Liver (tissue), 9 donors: ENCODE results near the gene CWC27. TPM values are rescaled to one million over a fixed set of nuclear protein-coding genes. Genes with fewer than 3 reads are reported as not detected.

Experiments
- DNase-seq: peaks from one replicate; pipeline ENCODE4 v3.0.0-alpha.2; 2017; ENCODE audit warnings: low spot score
- H3K27ac ChIP-seq, 2 donors: one replicate each; pipeline ENCODE4 v1.7.0; 2013; ENCODE audit warnings: inconsistent platforms in 2 of 2, low read length in 2 of 2, control low read depth in 1 of 2, low read depth in 1 of 2, mild to moderate bottlenecking in 1 of 2
- H3K27me3 ChIP-seq, 4 donors: one replicate each; pipeline versions ENCODE4 v1.6.1 to v1.7.0; 2013; ENCODE audit warnings: low read length in 3 of 4, inconsistent platforms in 1 of 4, mild to moderate bottlenecking in 1 of 4, moderate library complexity in 1 of 4; ENCODE audit not compliant: control insufficient read depth in 4 of 4, insufficient read depth in 4 of 4
- H3K36me3 ChIP-seq, 4 donors: one replicate each; pipeline versions ENCODE4 v1.6.1 to v1.7.0; 2013; ENCODE audit warnings: low read length in 3 of 4, mild to moderate bottlenecking in 3 of 4, low read depth in 1 of 4, moderate library complexity in 1 of 4; ENCODE audit not compliant: control insufficient read depth in 4 of 4, insufficient read depth in 3 of 4
- H3K4me1 ChIP-seq, 4 donors: one replicate each; pipeline versions ENCODE4 v1.6.1 to v1.7.0; 2013; ENCODE audit warnings: low read length in 3 of 4, mild to moderate bottlenecking in 3 of 4, moderate library complexity in 1 of 4; ENCODE audit not compliant: control insufficient read depth in 4 of 4, insufficient read depth in 4 of 4
- H3K4me3 ChIP-seq, 3 donors: one replicate each; pipeline versions ENCODE4 v1.6.1 to v1.7.0; 2013; ENCODE audit warnings: low read length in 3 of 3, control low read depth in 1 of 3, low read depth in 1 of 3, mild to moderate bottlenecking in 1 of 3
- H3K9ac ChIP-seq, 2 donors: one replicate each; pipeline ENCODE4 v1.7.0; 2013; ENCODE audit warnings: low read length in 2 of 2, mild to moderate bottlenecking in 2 of 2, moderate library complexity in 2 of 2, control low read depth in 1 of 2, low read depth in 1 of 2
- H3K9me3 ChIP-seq, 4 donors: one replicate each; pipeline versions ENCODE4 v1.6.1 to v1.7.0; 2013; ENCODE audit warnings: low read length in 3 of 4; ENCODE audit not compliant: control insufficient read depth in 4 of 4
- EGR1 ChIP-seq, 2 donors: IDR thresholded peaks; 2 replicates each; pipeline ENCODE4 v1.6.1; 2016 to 2018; ENCODE audit warnings: antibody characterized with exemption in 2 of 2, low read depth in 2 of 2
- FOXA1 ChIP-seq: IDR thresholded peaks from 2 replicates; pipeline ENCODE4 v1.6.1; 2016; ENCODE audit warnings: antibody characterized with exemption
- FOXA2 ChIP-seq: IDR thresholded peaks from 2 replicates; pipeline ENCODE4 v1.6.1; 2016; ENCODE audit warnings: antibody characterized with exemption
- HNF4A ChIP-seq, 2 donors: conservative IDR thresholded peaks; 2 replicates each; pipeline ENCODE4 v1.6.1; 2016; ENCODE audit warnings: antibody characterized with exemption in 2 of 2, mild to moderate bottlenecking in 2 of 2
- HNF4G ChIP-seq: IDR thresholded peaks from 2 replicates; pipeline ENCODE4 v1.6.1; 2016; ENCODE audit warnings: antibody characterized with exemption
- NR2F2 ChIP-seq: IDR thresholded peaks from 2 replicates; pipeline ENCODE4 v1.6.1; 2016; ENCODE audit warnings: antibody characterized with exemption
- RAD21 ChIP-seq, 2 donors: IDR thresholded peaks; 2 replicates each; pipeline ENCODE4 v1.6.1; 2016; ENCODE audit warnings: antibody characterized with exemption in 2 of 2, mild to moderate bottlenecking in 2 of 2
- RXRA ChIP-seq, 2 donors: IDR thresholded peaks; 2 replicates each; pipeline ENCODE4 v1.6.1; 2017 to 2018; ENCODE audit warnings: antibody characterized with exemption in 2 of 2, mild to moderate bottlenecking in 1 of 2
- SP1 ChIP-seq: IDR thresholded peaks from 2 replicates; pipeline ENCODE4 v1.6.1; 2018; ENCODE audit warnings: antibody characterized with exemption, mild to moderate bottlenecking
- TAF1 ChIP-seq: conservative IDR thresholded peaks from 2 replicates; pipeline ENCODE4 v1.6.1; 2016; ENCODE audit warnings: antibody characterized with exemption, mild to moderate bottlenecking
- YY1 ChIP-seq: IDR thresholded peaks from 2 replicates; pipeline ENCODE4 v1.6.1; 2016; ENCODE audit warnings: antibody characterized with exemption, mild to moderate bottlenecking
- WGBS: extraction: QIAGEN DNeasy Blood & Tissue Kit; methylation state at CpG from one replicate; pipeline ENCODE4 v1.1.7; 2013; 5-methylcytosine and 5-hydroxymethylcytosine counted together
- polyA plus RNA-seq, 2 donors: library from polyadenylated mRNA; stranded (reverse) in 1 of 2; unstranded in 1 of 2; fragments of 200-250 nt in 1 of 2; fragments of >200 nt in 1 of 2; fragmentation: Nextera tagmentation in 1 of 2; extraction: Ambion mirVana in 1 of 2; gene quantifications; one replicate each; pipeline versions ENCODE4 v1.2.1 to v1.2.3, GENCODE V29; 2013 to 2015
- total RNA-seq, 2 donors: library from RNA; depleted of rRNA; stranded (reverse); fragments of >200 nt; gene quantifications; one replicate each; pipeline ENCODE4 v1.2.3, GENCODE V29; 2014
- TF ChIP-seq, protein P1 (sequence below): IDR thresholded peaks from 2 replicates; pipeline ENCODE4 v1.6.1; 2016; ENCODE audit warnings: antibody characterized with exemption
- TF ChIP-seq, protein P2 (sequence below): IDR thresholded peaks from 2 replicates; pipeline ENCODE4 v1.6.1; 2016; ENCODE audit warnings: antibody characterized with exemption, mild to moderate bottlenecking
- TF ChIP-seq, protein P3 (sequence below): IDR thresholded peaks from 2 replicates; pipeline ENCODE4 v1.6.1; 2016; ENCODE audit warnings: antibody characterized with exemption
- donor health status: healthy.
- donor health status: healthy.
- donor health status: healthy.
- donor health status: healthy.
- donor health status: healthy.

CWC27 gene
- total and polyA plus RNA-seq, 4 donors, result 3.9 to 9.8 (median 6.0) TPM

DNA sequence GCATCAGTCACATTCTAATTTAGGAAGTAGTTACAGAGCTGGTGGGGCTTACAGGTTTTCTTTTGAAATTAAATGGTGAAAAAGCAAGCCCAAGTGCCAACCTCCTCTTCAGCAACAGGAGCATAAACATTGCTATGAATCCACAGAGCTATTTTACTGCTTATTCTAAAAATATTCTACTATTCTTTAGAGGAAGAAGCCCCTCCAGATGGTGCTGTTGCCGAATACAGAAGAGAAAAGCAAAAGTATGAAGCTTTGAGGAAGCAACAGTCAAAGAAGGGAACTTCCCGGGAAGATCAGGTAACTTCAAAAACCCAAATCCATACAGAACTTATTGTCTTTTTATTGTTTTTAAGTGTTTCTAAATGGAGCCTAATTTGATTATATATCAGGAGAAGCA, 202.8 kb downstream of the CWC27 start:
- TF ChIP-seq, protein P1, sequence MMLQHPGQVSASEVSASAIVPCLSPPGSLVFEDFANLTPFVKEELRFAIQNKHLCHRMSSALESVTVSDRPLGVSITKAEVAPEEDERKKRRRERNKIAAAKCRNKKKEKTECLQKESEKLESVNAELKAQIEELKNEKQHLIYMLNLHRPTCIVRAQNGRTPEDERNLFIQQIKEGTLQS, result no peak
- TF ChIP-seq, protein P2, sequence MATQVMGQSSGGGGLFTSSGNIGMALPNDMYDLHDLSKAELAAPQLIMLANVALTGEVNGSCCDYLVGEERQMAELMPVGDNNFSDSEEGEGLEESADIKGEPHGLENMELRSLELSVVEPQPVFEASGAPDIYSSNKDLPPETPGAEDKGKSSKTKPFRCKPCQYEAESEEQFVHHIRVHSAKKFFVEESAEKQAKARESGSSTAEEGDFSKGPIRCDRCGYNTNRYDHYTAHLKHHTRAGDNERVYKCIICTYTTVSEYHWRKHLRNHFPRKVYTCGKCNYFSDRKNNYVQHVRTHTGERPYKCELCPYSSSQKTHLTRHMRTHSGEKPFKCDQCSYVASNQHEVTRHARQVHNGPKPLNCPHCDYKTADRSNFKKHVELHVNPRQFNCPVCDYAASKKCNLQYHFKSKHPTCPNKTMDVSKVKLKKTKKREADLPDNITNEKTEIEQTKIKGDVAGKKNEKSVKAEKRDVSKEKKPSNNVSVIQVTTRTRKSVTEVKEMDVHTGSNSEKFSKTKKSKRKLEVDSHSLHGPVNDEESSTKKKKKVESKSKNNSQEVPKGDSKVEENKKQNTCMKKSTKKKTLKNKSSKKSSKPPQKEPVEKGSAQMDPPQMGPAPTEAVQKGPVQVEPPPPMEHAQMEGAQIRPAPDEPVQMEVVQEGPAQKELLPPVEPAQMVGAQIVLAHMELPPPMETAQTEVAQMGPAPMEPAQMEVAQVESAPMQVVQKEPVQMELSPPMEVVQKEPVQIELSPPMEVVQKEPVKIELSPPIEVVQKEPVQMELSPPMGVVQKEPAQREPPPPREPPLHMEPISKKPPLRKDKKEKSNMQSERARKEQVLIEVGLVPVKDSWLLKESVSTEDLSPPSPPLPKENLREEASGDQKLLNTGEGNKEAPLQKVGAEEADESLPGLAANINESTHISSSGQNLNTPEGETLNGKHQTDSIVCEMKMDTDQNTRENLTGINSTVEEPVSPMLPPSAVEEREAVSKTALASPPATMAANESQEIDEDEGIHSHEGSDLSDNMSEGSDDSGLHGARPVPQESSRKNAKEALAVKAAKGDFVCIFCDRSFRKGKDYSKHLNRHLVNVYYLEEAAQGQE, result no peak
- TF ChIP-seq YY1 (no peak), HNF4A (conservative IDR thresholded peaks at IDR 0.05) (no peak)
- Histone ChIP-seq H3K36me3 (peaks cover 0 to 4% (median 0%) of the 10 kb centered on the region in 4 donors), H3K9ac (no peak overlapping the region), H3K27me3 (no peaks in the 10 kb centered on the region), H3K4me3 (no peak overlapping the region), H3K27ac (no peak overlapping the region), H3K4me1 (no peaks in the 10 kb centered on the region), H3K9me3 (no peaks in the 10 kb centered on the region)
- WGBS, result 81% methylated on average over 2 of the region's 2 CpGs
- no peak for DNase-seq

DNA sequence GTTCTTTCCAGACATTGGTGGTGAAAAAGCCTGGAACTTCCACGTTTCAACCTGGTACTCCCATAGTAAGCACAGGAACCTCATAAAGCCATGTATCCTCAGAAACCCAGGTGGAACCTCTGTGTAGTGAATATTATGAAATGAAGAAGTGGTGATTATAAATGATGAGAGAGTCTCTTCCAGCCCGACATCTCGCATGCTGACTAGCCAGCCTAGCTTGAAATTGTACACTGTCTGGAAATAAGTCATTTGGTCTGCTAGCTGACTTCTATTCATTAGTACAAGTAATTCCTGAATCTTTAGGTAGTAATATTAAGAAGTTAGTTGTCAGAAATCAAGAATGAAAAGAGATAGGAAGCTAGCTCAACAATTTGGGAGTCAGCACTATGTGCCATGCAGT, 203.3 kb downstream of the CWC27 start:
- Histone ChIP-seq H3K9me3 (no peaks in the 10 kb centered on the region), H3K36me3 (peaks cover 0 to 4% (median 0%) of the 10 kb centered on the region in 4 donors), H3K9ac (no peak overlapping the region), H3K27ac (no peak overlapping the region), H3K4me1 (no peaks in the 10 kb centered on the region), H3K27me3 (no peaks in the 10 kb centered on the region), H3K4me3 (no peak overlapping the region)
- no peak for DNase-seq
- TF ChIP-seq, protein P3, sequence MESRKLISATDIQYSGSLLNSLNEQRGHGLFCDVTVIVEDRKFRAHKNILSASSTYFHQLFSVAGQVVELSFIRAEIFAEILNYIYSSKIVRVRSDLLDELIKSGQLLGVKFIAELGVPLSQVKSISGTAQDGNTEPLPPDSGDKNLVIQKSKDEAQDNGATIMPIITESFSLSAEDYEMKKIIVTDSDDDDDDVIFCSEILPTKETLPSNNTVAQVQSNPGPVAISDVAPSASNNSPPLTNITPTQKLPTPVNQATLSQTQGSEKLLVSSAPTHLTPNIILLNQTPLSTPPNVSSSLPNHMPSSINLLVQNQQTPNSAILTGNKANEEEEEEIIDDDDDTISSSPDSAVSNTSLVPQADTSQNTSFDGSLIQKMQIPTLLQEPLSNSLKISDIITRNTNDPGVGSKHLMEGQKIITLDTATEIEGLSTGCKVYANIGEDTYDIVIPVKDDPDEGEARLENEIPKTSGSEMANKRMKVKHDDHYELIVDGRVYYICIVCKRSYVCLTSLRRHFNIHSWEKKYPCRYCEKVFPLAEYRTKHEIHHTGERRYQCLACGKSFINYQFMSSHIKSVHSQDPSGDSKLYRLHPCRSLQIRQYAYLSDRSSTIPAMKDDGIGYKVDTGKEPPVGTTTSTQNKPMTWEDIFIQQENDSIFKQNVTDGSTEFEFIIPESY, result no peak
- TF ChIP-seq NR2F2 (no peak), FOXA2 (no peak), SP1 (no peak), EGR1 (IDR thresholded peaks at IDR 0.05; ENCODE audit: low read depth in 2 of 2) (no peak), HNF4G (no peak), FOXA1 (no peak), TAF1 (no peak), RAD21 (IDR thresholded peaks at IDR 0.05) (no peak), RXRA (IDR thresholded peaks at IDR 0.05) (no peak)
- TF ChIP-seq, protein P2, result no peak
- WGBS, result 97% methylated on average over 3 of the region's 3 CpGs
